K562 (cell line): Measurements from ENCODE around the gene SPTA1. TPM values are rescaled to one million over a fixed set of nuclear protein-coding genes. Genes with fewer than 3 reads are reported as not detected.
A peak's percentile ranks its signal among the peaks of the same experiment; 100 is the strongest.

Experiments used
- ATAC-seq: fragments of 200-7000 bp; cut with Tn5 transposase; 3 replicates; pipeline ENCODE4 v1.9.1; 2020; ENCODE audit warnings: moderate library complexity
- BruUV-seq: library from RNA; stranded (reverse); fragments of 400-500 nt; replicated peaks from 2 replicates; lab custom pipeline; 2021; lab: Mats Ljungman, UMichigan
- CTCF ChIA-PET: fragments of 300-600 bp; formaldehyde crosslinking; extraction: SDS; loops from one replicate; lab custom pipeline; 2021; ENCODE audit warnings: low intra/inter-chr PET ratio; lab: Yijun Ruan, JAX
- POLR2A ChIA-PET: fragments of 300-600, 350-650 bp; sonication (Branson Sonifier 250); formaldehyde crosslinking; extraction: SDS; loops from one replicate; lab custom pipeline; 2021; ENCODE audit warnings: antibody characterized with exemption, inconsistent platforms; lab: Yijun Ruan, JAX
- DNase-seq, 4 experiments: peaks; one replicate each; pipeline versions ENCODE4 v3.0.0 to v3.0.0-alpha.2; 2011 to 2018; ENCODE audit warnings: low spot score in 3 of 4, mixed read lengths in 3 of 4; ENCODE audit errors: extremely low read depth in 1 of 4
- FAIRE-seq: peaks from 2 replicates; lab custom pipeline; 2011; peaks lifted over from hg19 to GRCh38; lab: Jason Lieb, UNC
- H2AFZ ChIP-seq: 2 replicates; pipeline ENCODE4 v1.6.0; 2011; ENCODE audit warnings: low read depth, low read length, control low read depth, inconsistent platforms
- H3K27ac ChIP-seq: fragments of 200-600 bp; 3 replicates; pipeline ENCODE4 v1.8.0; 2011; ENCODE audit warnings: low read depth, mild to moderate bottlenecking, control low read depth, inconsistent platforms, low read length, moderate library complexity, mixed read lengths; ENCODE audit errors: extremely low read depth
- H3K27me3 ChIP-seq, 2 experiments: fragments of 300-600 bp in 1 of 2; 2 replicates in 1 of 2; 3 replicates in 1 of 2; pipeline versions ENCODE4 v1.6.0 to v1.8.0; 2011; ENCODE audit warnings: inconsistent platforms in 2 of 2, low read length in 2 of 2, mild to moderate bottlenecking in 1 of 2, mixed read lengths in 1 of 2, moderate library complexity in 1 of 2; ENCODE audit not compliant: control insufficient read depth in 2 of 2, insufficient read depth in 2 of 2
- H3K36me3 ChIP-seq: fragments of 300-600 bp; 3 replicates; pipeline ENCODE4 v1.8.0; 2011; ENCODE audit warnings: mild to moderate bottlenecking, low read length, inconsistent platforms; ENCODE audit not compliant: control insufficient read depth, insufficient read depth
- H3K4me1 ChIP-seq, 2 experiments: fragments of 200-600 bp in 1 of 2; replicated peaks in 1 of 2; 2 replicates in 1 of 2; 3 replicates in 1 of 2; pipeline versions ENCODE4 v1.5.1 to v1.8.0; 2011; ENCODE audit warnings: inconsistent platforms in 2 of 2, low read length in 2 of 2, mild to moderate bottlenecking in 1 of 2, mixed read lengths in 1 of 2, moderate library complexity in 1 of 2; ENCODE audit not compliant: control insufficient read depth in 2 of 2, insufficient read depth in 2 of 2
- H3K4me2 ChIP-seq: 2 replicates; pipeline ENCODE4 v1.6.1; 2011; ENCODE audit warnings: low read length, control low read depth, inconsistent platforms, mixed read lengths; ENCODE audit not compliant: insufficient read depth
- H3K4me3 ChIP-seq: fragments of 200-600 bp; sonication (generic), shearing (Covaris generic); 2 replicates; pipeline ENCODE4 v1.5.1; 2016; ENCODE audit warnings: control low read depth, inconsistent platforms
- H3K79me2 ChIP-seq: fragments of 200-600 bp; 3 replicates; pipeline ENCODE4 v1.8.0; 2011; ENCODE audit warnings: low read length, inconsistent platforms; ENCODE audit not compliant: control insufficient read depth, insufficient read depth
- H3K9ac ChIP-seq, 2 experiments: 2 replicates each; pipeline versions ENCODE4 v1.6.0 to v1.6.1; 2011; ENCODE audit warnings: low read depth in 2 of 2, low read length in 2 of 2, control low read depth in 1 of 2, inconsistent platforms in 1 of 2, mild to moderate bottlenecking in 1 of 2, mixed read lengths in 1 of 2; ENCODE audit not compliant: insufficient read depth in 1 of 2
- H3K9me1 ChIP-seq: one replicate; pipeline ENCODE4 v1.6.0; 2011; ENCODE audit warnings: inconsistent platforms, mild to moderate bottlenecking, low read length, moderate library complexity; ENCODE audit not compliant: control insufficient read depth, insufficient read depth
- H3K9me3 ChIP-seq: replicated peaks from 2 replicates; pipeline ENCODE4 v1.5.1; 2011; ENCODE audit warnings: low read depth, low read length, inconsistent platforms; ENCODE audit not compliant: control insufficient read depth, insufficient read depth
- H4K20me1 ChIP-seq: replicated peaks from 2 replicates; pipeline ENCODE4 v1.6.1; 2011; ENCODE audit warnings: low read length, inconsistent platforms, mixed read lengths; ENCODE audit not compliant: control insufficient read depth, insufficient read depth
- ELF1 ChIP-seq: fragments of 200-800 bp; sonication (Bioruptor generic); IDR thresholded peaks from 2 replicates; pipeline ENCODE4 v1.6.1; 2016; ENCODE audit warnings: missing genetic modification characterization, missing compliant biosample characterization
- KLF10 ChIP-seq: fragments of 250-450 bp; sonication (Bioruptor Pico); IDR thresholded peaks from 2 replicates; pipeline ENCODE4 v1.6.1; 2021; ENCODE audit warnings: matching md5 sums
- ZNF239 ChIP-seq: fragments of 250-450 bp; sonication (Bioruptor Pico); IDR thresholded peaks from 2 replicates; pipeline ENCODE4 v1.4.0; 2020; ENCODE audit warnings: mild to moderate bottlenecking
- WGBS: fragments of 100-300 bp; shearing (Covaris generic); methylation state at CpG from one replicate; pipeline ENCODE4 v1.1.6; 2016; ENCODE audit warnings: low coverage, mixed read lengths; ENCODE audit not compliant: insufficient coverage; ENCODE audit errors: missing lambda C conversion rate; 5-methylcytosine and 5-hydroxymethylcytosine counted together
- in situ Hi-C: fragments of 300-500 bp; cut with MboI; formaldehyde crosslinking; loops from 4 replicates; pipeline ENCODE4 v1.15.0; 2018; ENCODE audit warnings: inconsistent platforms, mixed read lengths
- intact Hi-C: fragments of 100-400 bp; cut with micrococcal nuclease; formaldehyde crosslinking; loops from 2 replicates; pipeline ENCODE4 v1.14.2; 2022
- polyA plus RNA-seq, 8 experiments: library from polyadenylated mRNA; depleted of rRNA in 4 of 8; stranded (reverse) in 5 of 8; unstranded in 3 of 8; fragments of >200 nt; fragmentation: Nextera tagmentation in 2 of 8; fragmentation: Illumina TruSeq in 1 of 8; extraction: Ambion mirVana in 2 of 8; extraction: Trizol in 1 of 8; gene quantifications; 2 replicates each; pipeline versions ENCODE4 v1.2.1 to v1.2.3, GENCODE V29; 2011 to 2014; ENCODE audit warnings: inconsistent platforms in 1 of 8, missing spikeins in 1 of 8
- total RNA-seq, 7 experiments: library from RNA; depleted of rRNA in 6 of 7; stranded (reverse); fragments of >200 nt in 6 of 7; fragmentation: Illumina TruSeq in 2 of 7; extraction: Trizol in 2 of 7; gene quantifications; 2 replicates each; pipeline versions ENCODE4 v1.2.1 to v1.2.3, GENCODE V29; 2011 to 2021; ENCODE audit warnings: low replicate concordance in 1 of 7
- TF ChIP-seq, protein P1 (sequence below), 2 experiments: fragments of 200-800 bp in 1 of 2; sonication (Bioruptor generic) in 1 of 2; sonication (generic) in 1 of 2; formaldehyde crosslinking in 1 of 2; IDR thresholded peaks in 1 of 2; conservative IDR thresholded peaks in 1 of 2; 2 replicates each; pipeline versions ENCODE4 v1.5.0 to v1.6.1; 2016 to 2020; ENCODE audit warnings: missing compliant biosample characterization in 1 of 2, missing genetic modification characterization in 1 of 2, missing genetic modification reagents in 1 of 2
- TF ChIP-seq, protein P2 (sequence below): sonication (generic); formaldehyde crosslinking; IDR thresholded peaks from 2 replicates; pipeline ENCODE4 v1.8.0; 2023; ENCODE audit warnings: mild to moderate bottlenecking, missing genetic modification reagents
- TF ChIP-seq, protein P3 (sequence below): sonication (generic); formaldehyde crosslinking; IDR thresholded peaks from 2 replicates; pipeline ENCODE4 v1.8.1; 2023; ENCODE audit warnings: missing genetic modification reagents, mild to moderate bottlenecking, borderline replicate concordance
- TF ChIP-seq, protein P4 (sequence below), 2 experiments: fragments of 450-650 bp; IDR thresholded peaks; 2 replicates each; pipeline ENCODE4 v1.6.1; 2016

Gene SPTA1
- total and polyA plus RNA-seq, 9 of the 15 experiments (the other 6 are each of a cell fraction or from before 2014, with no cell fraction given) = 11.0 to 62.1 (median 45.9) TPM

DNA sequence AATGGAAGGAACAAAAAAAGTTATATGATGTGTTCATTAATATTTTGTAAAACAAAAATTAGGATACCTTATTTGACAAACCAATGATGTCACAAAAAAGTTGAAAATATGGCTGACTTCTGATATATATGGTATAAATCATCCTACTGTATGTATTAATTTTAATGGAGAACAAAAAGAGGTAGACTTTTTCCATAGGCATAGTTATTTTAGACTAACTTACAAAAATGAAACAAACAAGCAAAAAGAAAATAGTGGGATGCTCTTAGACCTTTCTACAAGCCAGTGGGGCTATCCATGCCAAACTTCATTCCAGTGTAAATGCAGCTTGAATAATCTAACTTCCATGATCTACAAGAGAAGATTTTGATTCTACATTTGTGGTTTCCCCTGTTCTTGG, 522 bp upstream of the SPTA1 start (continued):
- TF ChIP-seq, protein P1, sequence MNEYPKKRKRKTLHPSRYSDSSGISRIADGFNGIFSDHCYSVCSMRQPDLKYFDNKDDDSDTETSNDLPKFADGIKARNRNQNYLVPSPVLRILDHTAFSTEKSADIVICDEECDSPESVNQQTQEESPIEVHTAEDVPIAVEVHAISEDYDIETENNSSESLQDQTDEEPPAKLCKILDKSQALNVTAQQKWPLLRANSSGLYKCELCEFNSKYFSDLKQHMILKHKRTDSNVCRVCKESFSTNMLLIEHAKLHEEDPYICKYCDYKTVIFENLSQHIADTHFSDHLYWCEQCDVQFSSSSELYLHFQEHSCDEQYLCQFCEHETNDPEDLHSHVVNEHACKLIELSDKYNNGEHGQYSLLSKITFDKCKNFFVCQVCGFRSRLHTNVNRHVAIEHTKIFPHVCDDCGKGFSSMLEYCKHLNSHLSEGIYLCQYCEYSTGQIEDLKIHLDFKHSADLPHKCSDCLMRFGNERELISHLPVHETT (CRISPR knock-in tag; conservative IDR thresholded peaks at IDR 0.05 in 1 of 2, IDR thresholded peaks at IDR 0.05 in 1 of 2) = peak in 1 of 2 experiments; percentile 24; a peak in 1 of 4 replicates
- TF ChIP-seq KLF10 (CRISPR knock-in tag) = no peak

DNA sequence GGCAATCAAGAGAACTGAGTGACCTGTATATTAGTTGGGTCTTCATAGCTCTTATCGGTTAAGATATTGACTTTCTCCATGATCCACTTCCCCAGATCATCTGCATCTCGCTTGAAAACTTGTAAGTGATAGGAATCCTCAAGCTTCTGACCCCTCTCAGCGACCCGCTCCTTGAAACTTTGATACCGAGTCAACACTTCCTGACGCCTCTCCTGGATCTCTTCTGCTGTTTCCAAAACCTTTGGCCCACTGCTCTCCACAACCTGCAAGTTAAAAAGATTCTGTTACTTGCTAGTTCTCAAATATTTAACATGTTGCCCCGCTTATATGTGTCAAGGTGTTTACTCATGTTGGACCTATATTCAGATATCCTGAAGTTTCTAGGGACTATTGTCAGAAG, 1.4 kb downstream of the SPTA1 start:
- FAIRE-seq (peak; percentile 57), DNase-seq (peak in 2 of 4 experiments; percentile 30 to 69), ATAC-seq (peak; percentile 74)
- peak overlapping the region; percentile 87 to 92 for H3K9ac ChIP-seq
- H3K4me1 ChIP-seq = peaks cover 0 to 17% of the 10 kb centered on the region in 2 experiments; a peak in 2 of 5 replicates
- H3K36me3 ChIP-seq = peaks cover 48% of the 10 kb centered on the region
- peak overlapping the region; percentile 47 for H3K4me3 ChIP-seq
- peak overlapping the region; percentile 82 for H3K27ac ChIP-seq
- no peaks in the 10 kb centered on the region for H3K9me1 ChIP-seq
- peaks cover 43% of the 10 kb centered on the region for H3K79me2 ChIP-seq
- BruUV-seq = no TSS peak
- ChIA-PET CTCF (no interaction called here), POLR2A (interaction anchor here (2.4 kb wide), 1 partner anchor 9 kb away, joined by 9 read pairs; no protein-coding TSS in a partner anchor)
- no peaks in the 10 kb centered on the region for H3K9me3 ChIP-seq
- peak overlapping the region; percentile 54 for H2AFZ ChIP-seq
- WGBS = 0% methylated on average over 7 of the region's 7 CpGs
- no peaks in the 10 kb centered on the region for H4K20me1 ChIP-seq
- in situ Hi-C loops (no loop called here), intact Hi-C loops (loop anchor here (5.0 to 10.0 kb wide), 3 partner anchors 117 to 310 kb away; no protein-coding TSS in a partner anchor)
- no peaks in the 10 kb centered on the region for H3K27me3 ChIP-seq
- peak overlapping the region; percentile 83 for H3K4me2 ChIP-seq
- TF ChIP-seq ELF1 (tag) = 0 out of 2 replicates have a peak, but pooled peaks have one; percentile 26
- no peak for TF ChIP-seq ZNF239 (CRISPR knock-in tag)
- TF ChIP-seq, protein P2, sequence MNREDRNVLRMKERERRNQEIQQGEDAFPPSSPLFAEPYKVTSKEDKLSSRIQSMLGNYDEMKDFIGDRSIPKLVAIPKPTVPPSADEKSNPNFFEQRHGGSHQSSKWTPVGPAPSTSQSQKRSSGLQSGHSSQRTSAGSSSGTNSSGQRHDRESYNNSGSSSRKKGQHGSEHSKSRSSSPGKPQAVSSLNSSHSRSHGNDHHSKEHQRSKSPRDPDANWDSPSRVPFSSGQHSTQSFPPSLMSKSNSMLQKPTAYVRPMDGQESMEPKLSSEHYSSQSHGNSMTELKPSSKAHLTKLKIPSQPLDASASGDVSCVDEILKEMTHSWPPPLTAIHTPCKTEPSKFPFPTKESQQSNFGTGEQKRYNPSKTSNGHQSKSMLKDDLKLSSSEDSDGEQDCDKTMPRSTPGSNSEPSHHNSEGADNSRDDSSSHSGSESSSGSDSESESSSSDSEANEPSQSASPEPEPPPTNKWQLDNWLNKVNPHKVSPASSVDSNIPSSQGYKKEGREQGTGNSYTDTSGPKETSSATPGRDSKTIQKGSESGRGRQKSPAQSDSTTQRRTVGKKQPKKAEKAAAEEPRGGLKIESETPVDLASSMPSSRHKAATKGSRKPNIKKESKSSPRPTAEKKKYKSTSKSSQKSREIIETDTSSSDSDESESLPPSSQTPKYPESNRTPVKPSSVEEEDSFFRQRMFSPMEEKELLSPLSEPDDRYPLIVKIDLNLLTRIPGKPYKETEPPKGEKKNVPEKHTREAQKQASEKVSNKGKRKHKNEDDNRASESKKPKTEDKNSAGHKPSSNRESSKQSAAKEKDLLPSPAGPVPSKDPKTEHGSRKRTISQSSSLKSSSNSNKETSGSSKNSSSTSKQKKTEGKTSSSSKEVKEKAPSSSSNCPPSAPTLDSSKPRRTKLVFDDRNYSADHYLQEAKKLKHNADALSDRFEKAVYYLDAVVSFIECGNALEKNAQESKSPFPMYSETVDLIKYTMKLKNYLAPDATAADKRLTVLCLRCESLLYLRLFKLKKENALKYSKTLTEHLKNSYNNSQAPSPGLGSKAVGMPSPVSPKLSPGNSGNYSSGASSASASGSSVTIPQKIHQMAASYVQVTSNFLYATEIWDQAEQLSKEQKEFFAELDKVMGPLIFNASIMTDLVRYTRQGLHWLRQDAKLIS = no peak
- TF ChIP-seq, protein P3, sequence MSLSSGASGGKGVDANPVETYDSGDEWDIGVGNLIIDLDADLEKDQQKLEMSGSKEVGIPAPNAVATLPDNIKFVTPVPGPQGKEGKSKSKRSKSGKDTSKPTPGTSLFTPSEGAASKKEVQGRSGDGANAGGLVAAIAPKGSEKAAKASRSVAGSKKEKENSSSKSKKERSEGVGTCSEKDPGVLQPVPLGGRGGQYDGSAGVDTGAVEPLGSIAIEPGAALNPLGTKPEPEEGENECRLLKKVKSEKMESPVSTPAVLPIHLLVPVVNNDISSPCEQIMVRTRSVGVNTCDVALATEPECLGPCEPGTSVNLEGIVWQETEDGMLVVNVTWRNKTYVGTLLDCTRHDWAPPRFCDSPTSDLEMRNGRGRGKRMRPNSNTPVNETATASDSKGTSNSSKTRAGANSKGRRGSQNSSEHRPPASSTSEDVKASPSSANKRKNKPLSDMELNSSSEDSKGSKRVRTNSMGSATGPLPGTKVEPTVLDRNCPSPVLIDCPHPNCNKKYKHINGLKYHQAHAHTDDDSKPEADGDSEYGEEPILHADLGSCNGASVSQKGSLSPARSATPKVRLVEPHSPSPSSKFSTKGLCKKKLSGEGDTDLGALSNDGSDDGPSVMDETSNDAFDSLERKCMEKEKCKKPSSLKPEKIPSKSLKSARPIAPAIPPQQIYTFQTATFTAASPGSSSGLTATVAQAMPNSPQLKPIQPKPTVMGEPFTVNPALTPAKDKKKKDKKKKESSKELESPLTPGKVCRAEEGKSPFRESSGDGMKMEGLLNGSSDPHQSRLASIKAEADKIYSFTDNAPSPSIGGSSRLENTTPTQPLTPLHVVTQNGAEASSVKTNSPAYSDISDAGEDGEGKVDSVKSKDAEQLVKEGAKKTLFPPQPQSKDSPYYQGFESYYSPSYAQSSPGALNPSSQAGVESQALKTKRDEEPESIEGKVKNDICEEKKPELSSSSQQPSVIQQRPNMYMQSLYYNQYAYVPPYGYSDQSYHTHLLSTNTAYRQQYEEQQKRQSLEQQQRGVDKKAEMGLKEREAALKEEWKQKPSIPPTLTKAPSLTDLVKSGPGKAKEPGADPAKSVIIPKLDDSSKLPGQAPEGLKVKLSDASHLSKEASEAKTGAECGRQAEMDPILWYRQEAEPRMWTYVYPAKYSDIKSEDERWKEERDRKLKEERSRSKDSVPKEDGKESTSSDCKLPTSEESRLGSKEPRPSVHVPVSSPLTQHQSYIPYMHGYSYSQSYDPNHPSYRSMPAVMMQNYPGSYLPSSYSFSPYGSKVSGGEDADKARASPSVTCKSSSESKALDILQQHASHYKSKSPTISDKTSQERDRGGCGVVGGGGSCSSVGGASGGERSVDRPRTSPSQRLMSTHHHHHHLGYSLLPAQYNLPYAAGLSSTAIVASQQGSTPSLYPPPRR (CRISPR knock-in tag) = no peak
- TF ChIP-seq, protein P4, sequence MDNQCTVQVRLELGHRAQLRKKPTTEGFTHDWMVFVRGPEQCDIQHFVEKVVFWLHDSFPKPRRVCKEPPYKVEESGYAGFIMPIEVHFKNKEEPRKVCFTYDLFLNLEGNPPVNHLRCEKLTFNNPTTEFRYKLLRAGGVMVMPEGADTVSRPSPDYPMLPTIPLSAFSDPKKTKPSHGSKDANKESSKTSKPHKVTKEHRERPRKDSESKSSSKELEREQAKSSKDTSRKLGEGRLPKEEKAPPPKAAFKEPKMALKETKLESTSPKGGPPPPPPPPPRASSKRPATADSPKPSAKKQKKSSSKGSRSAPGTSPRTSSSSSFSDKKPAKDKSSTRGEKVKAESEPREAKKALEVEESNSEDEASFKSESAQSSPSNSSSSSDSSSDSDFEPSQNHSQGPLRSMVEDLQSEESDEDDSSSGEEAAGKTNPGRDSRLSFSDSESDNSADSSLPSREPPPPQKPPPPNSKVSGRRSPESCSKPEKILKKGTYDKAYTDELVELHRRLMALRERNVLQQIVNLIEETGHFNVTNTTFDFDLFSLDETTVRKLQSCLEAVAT (IDR thresholded peaks at IDR 0.05) = peak; percentile 72 to 73; a peak in 2 of 4 replicates
